ENCODE measurements around the gene TEF. TPM values are rescaled to one million over a fixed set of nuclear protein-coding genes. Genes with fewer than 3 reads are reported as not detected.

The TEF gene
- total RNA-seq, 1 donor from 2014 or later = 13.6 TPM

- no peaks in the 10 kb centered on the region for H3K9me3 Mint-ChIP-seq
- H3K4me1 Mint-ChIP-seq = no peaks in the 10 kb centered on the region
- TF ChIP-seq CTCF (conservative IDR thresholded peaks at IDR 0.05) = no peak
- H3K36me3 Mint-ChIP-seq (ENCODE audit: low read depth) = peaks cover 4% of the 10 kb centered on the region
- H3K4me3 Mint-ChIP-seq = no peak overlapping the region
- no peak overlapping the region for H3K27ac Mint-ChIP-seq (ENCODE audit: unreplicated experiment)
- H3K27me3 Mint-ChIP-seq (ENCODE audit: low read depth) = no peaks in the 10 kb centered on the region
- DNase-seq (ENCODE audit: low read depth, low spot score) = no peak
Observed at GRCh38 chr22:41338614-41339212, 43.0 kb upstream of the TEF start.

GRCh38 chr22:41339823-41340222, 41.9 kb upstream of the TEF start:
- no peaks in the 10 kb centered on the region for H3K4me1 Mint-ChIP-seq
- H3K27ac Mint-ChIP-seq (ENCODE audit: unreplicated experiment) = no peak overlapping the region
- no peak overlapping the region for H3K4me3 Mint-ChIP-seq
- TF ChIP-seq CTCF (conservative IDR thresholded peaks at IDR 0.05) = no peak
- H3K9me3 Mint-ChIP-seq = no peaks in the 10 kb centered on the region
- DNase-seq (ENCODE audit: low read depth, low spot score) = no peak
- H3K36me3 Mint-ChIP-seq (ENCODE audit: low read depth) = peaks cover 7% of the 10 kb centered on the region
- no peaks in the 10 kb centered on the region for H3K27me3 Mint-ChIP-seq (ENCODE audit: low read depth)

- H3K27me3 Mint-ChIP-seq (ENCODE audit: low read depth) = no peaks in the 10 kb centered on the region
- peak overlapping the region; percentile 91 for H3K27ac Mint-ChIP-seq (ENCODE audit: unreplicated experiment)
- no peak for TF ChIP-seq CTCF (conservative IDR thresholded peaks at IDR 0.05)
- no peak overlapping the region for H3K4me3 Mint-ChIP-seq
- H3K9me3 Mint-ChIP-seq = no peaks in the 10 kb centered on the region
- no peaks in the 10 kb centered on the region for H3K4me1 Mint-ChIP-seq
- H3K36me3 Mint-ChIP-seq (ENCODE audit: low read depth) = peaks cover 6% of the 10 kb centered on the region
- DNase-seq (ENCODE audit: low read depth, low spot score) = no peak
Observed at GRCh38 chr22:41340357-41340756, 41.4 kb upstream of the TEF start.

- Mint-ChIP-seq H3K9me3 (no peaks in the 10 kb centered on the region), H3K36me3 (ENCODE audit: low read depth) (peaks cover 3% of the 10 kb centered on the region), H3K27me3 (ENCODE audit: low read depth) (no peaks in the 10 kb centered on the region), H3K4me3 (no peak overlapping the region), H3K4me1 (no peaks in the 10 kb centered on the region), H3K27ac (ENCODE audit: unreplicated experiment) (no peak overlapping the region)
- TF ChIP-seq CTCF (conservative IDR thresholded peaks at IDR 0.05) = no peak
- no peak for DNase-seq (ENCODE audit: low read depth, low spot score)
Observed at GRCh38 chr22:41341012-41341411, 40.7 kb upstream of the TEF start.

GRCh38 chr22:41341990-41342389, 39.8 kb upstream of the TEF start:
- peaks cover 3% of the 10 kb centered on the region for H3K36me3 Mint-ChIP-seq (ENCODE audit: low read depth)

More at GRCh38 chr22:41341990-41342389, 39.8 kb upstream of the TEF start:
- no peaks in the 10 kb centered on the region for H3K9me3 Mint-ChIP-seq
- no peaks in the 10 kb centered on the region for H3K27me3 Mint-ChIP-seq (ENCODE audit: low read depth)
- DNase-seq (ENCODE audit: low read depth, low spot score) = no peak
- H3K27ac Mint-ChIP-seq (ENCODE audit: unreplicated experiment) = no peak overlapping the region
- no peaks in the 10 kb centered on the region for H3K4me1 Mint-ChIP-seq
- H3K4me3 Mint-ChIP-seq = no peak overlapping the region
- no peak for TF ChIP-seq CTCF (conservative IDR thresholded peaks at IDR 0.05)

Measured in neural crest cell (in vitro differentiated cells).